Measurements from ENCODE around the gene HUNK. TPM values are rescaled to one million over a fixed set of nuclear protein-coding genes. Genes with fewer than 3 reads are reported as not detected.
"Not testable (repeated sequence)": the region's sequence is repeated elsewhere in the genome, so short reads cannot be mapped to it uniquely, and the experiment has no call there.

Gene HUNK
- total RNA-seq, 2 experiments from 2014 or later = 0.10 to 0.20 TPM

GRCh38 chr21:32038751-32039150, 165.9 kb downstream of the HUNK start:
- H3K9me3 Mint-ChIP-seq; H3K4me3 Mint-ChIP-seq; H3K27ac Mint-ChIP-seq; H3K36me3 Mint-ChIP-seq (ENCODE audit: low read depth); DNase-seq; CTCF ChIA-PET; H3K4me1 Mint-ChIP-seq (ENCODE audit: low read depth); intact Hi-C loops (cut with micrococcal nuclease): not testable (repeated sequence)
- H3K27me3 Mint-ChIP-seq (ENCODE audit: low read depth) = peaks cover 17% of the 10 kb centered on the region

- intact Hi-C loops (cut with micrococcal nuclease) = no loop called here
- peaks cover 5% of the 10 kb centered on the region for H3K9me3 Mint-ChIP-seq
- no peak for DNase-seq
- H3K27me3 Mint-ChIP-seq (ENCODE audit: low read depth) = peaks cover 17% of the 10 kb centered on the region
- H3K4me3 Mint-ChIP-seq = no peak overlapping the region
- CTCF ChIA-PET = no interaction called here
- H3K27ac Mint-ChIP-seq = no peak overlapping the region
- no peaks in the 10 kb centered on the region for H3K36me3 Mint-ChIP-seq (ENCODE audit: low read depth)
- no peaks in the 10 kb centered on the region for H3K4me1 Mint-ChIP-seq (ENCODE audit: low read depth)
Observed at GRCh38 chr21:32043458-32043857, 170.6 kb downstream of the HUNK start.

DNA sequence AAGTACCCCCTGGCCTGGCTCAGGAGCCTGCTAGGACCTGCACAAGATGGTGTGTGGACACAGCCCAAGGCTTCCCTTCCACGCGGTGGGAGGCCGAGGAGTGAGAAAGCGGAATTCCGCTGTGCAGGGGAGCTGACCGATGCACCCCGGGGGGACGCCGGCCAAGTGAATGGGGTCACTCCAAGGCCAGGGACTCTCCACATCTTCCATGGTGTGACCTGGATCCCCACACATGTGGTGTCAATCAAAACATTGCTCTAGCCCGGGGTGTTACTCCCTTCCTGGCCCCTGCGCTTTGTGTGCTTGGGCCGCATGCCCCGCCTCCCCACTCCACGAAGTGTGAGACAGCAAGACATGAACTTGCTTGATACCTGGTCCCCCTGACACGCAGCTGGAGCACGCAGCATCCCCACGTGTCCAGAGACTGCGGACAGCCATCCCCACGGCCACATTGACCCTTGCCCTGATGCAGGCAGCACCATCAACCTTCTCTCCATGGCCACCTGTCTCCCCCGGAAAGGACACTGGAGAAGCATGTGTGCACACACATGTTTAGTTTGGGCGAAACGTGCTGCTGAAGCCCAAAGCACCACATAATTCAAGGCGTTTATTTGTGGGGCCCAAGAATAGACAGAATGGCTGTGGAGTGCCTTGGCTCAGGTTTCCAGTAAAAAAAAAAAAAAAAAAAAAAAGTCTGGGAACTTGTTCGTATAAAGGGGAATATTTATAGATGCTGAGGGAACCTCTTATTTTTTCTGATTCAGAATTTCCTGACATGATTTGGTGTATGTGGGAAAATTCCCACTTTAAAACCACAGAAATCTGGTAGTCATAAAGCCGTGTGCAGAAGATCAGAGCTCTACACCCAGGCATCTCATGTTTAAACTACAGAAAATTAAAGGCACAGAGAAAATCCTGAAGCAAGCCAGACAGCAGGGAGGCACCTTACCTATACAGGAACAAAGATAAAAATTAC, 171.7 kb downstream of the HUNK start:
- Mint-ChIP-seq H3K4me3 (no peak overlapping the region), H3K27me3 (ENCODE audit: low read depth) (peaks cover 10% of the 10 kb centered on the region), H3K36me3 (ENCODE audit: low read depth) (no peaks in the 10 kb centered on the region), H3K4me1 (ENCODE audit: low read depth) (no peaks in the 10 kb centered on the region), H3K9me3 (peaks cover 5% of the 10 kb centered on the region), H3K27ac (no peak overlapping the region)
- CTCF ChIA-PET = no interaction called here
- no peak for DNase-seq
- intact Hi-C loops (cut with micrococcal nuclease) = no loop called here

- no peak for DNase-seq
Observed at GRCh38 chr21:32046191-32046590, 173.4 kb downstream of the HUNK start.

GRCh38 chr21:32048353-32048752, 175.5 kb downstream of the HUNK start:
- Mint-ChIP-seq H3K27ac (no peak overlapping the region), H3K36me3 (ENCODE audit: low read depth) (no peaks in the 10 kb centered on the region), H3K4me3 (no peak overlapping the region), H3K4me1 (ENCODE audit: low read depth) (no peaks in the 10 kb centered on the region), H3K27me3 (ENCODE audit: low read depth) (peaks cover 2% of the 10 kb centered on the region), H3K9me3 (peaks cover 13% of the 10 kb centered on the region)
- DNase-seq = no peak
- intact Hi-C loops (cut with micrococcal nuclease) = no loop called here
- CTCF ChIA-PET = no interaction called here

More at GRCh38 chr21:32046191-32046590, 173.4 kb downstream of the HUNK start:
- H3K4me3 Mint-ChIP-seq = no peak overlapping the region
- H3K27ac Mint-ChIP-seq = no peak overlapping the region
- H3K36me3 Mint-ChIP-seq (ENCODE audit: low read depth) = no peaks in the 10 kb centered on the region
- CTCF ChIA-PET = no interaction called here
- intact Hi-C loops (cut with micrococcal nuclease) = no loop called here
- peaks cover 4% of the 10 kb centered on the region for H3K27me3 Mint-ChIP-seq (ENCODE audit: low read depth)
- H3K4me1 Mint-ChIP-seq (ENCODE audit: low read depth) = no peaks in the 10 kb centered on the region
- peaks cover 5% of the 10 kb centered on the region for H3K9me3 Mint-ChIP-seq

Other genes with a start within 250 kb of the HUNK start
- gene SOD1, start 213.3 kb upstream of the HUNK start, total RNA-seq = 100 to 1,000 TPM; 281 to 297 TPM
- gene SCAF4, start 140.9 kb upstream of the HUNK start, total RNA-seq = 10 to 100 TPM; 39.6 to 40.5 TPM